WTC11 (cell line): Measurements from ENCODE around the gene WNK1.

Source experiments
- AFF4 ChIP-seq: sonication (generic); formaldehyde crosslinking; IDR thresholded peaks from 2 replicates; pipeline ENCODE4 v1.8.1; 2023; ENCODE audit warnings: mild to moderate bottlenecking, missing genetic modification reagents, borderline replicate concordance
- PRRX2 ChIP-seq: fragments of 250-450 bp; sonication (Bioruptor Pico); IDR thresholded peaks from 2 replicates; pipeline ENCODE4 v1.8.0; 2021; ENCODE audit warnings: mild to moderate bottlenecking
- TEAD4 ChIP-seq: sonication (generic); formaldehyde crosslinking; IDR thresholded peaks from 2 replicates; pipeline ENCODE4 v1.8.0; 2022; ENCODE audit warnings: mild to moderate bottlenecking, missing genetic modification reagents

GRCh38 chr12:943051-943450, 190.7 kb downstream of the WNK1 start:
- TF ChIP-seq TEAD4 (CRISPR knock-in tag) (no peak), AFF4 (no peak), PRRX2 (CRISPR knock-in tag) (no peak)
